A673 (cell line): ENCODE measurements around the gene ACD. TPM values are rescaled to one million over a fixed set of nuclear protein-coding genes. Genes with fewer than 3 reads are reported as not detected.
A peak's percentile ranks its signal among the peaks of the same experiment; 100 is the strongest.

ENCODE experiments used
- BruUV-seq: library from RNA; stranded (reverse); fragments of 400-500 nt; replicated peaks from 2 replicates; lab custom pipeline; 2021; lab: Mats Ljungman, UMichigan
- CTCF ChIA-PET: fragments of 300-600 bp; sonication (Branson Sonifier 250); formaldehyde crosslinking; loops from one replicate; lab custom pipeline; 2022; ENCODE audit warnings: antibody characterized with exemption; lab: Charles Lee
- POLR2A ChIA-PET: fragments of 300-600 bp; sonication (Branson Sonifier 250); formaldehyde crosslinking; loops from one replicate; lab custom pipeline; 2022; ENCODE audit warnings: antibody characterized with exemption; ENCODE audit not compliant: low non-redundant PET; lab: Charles Lee
- DNase-seq: peaks from one replicate; pipeline ENCODE4 v3.0.0-alpha.2; 2015; ENCODE audit warnings: low spot score
- H3K27ac ChIP-seq: fragments of 200-600 bp; sonication (generic); 2 replicates; pipeline ENCODE4 v1.5.1; 2016; ENCODE audit warnings: mixed run types, low read depth, mild to moderate bottlenecking, mixed read lengths, antibody characterized with exemption, low read length; ENCODE audit not compliant: poor library complexity, severe bottlenecking
- H3K27me3 ChIP-seq: fragments of 200-600 bp; sonication (generic); replicated peaks from 2 replicates; pipeline ENCODE4 v1.6.1; 2017; ENCODE audit warnings: mixed run types, low read depth, mild to moderate bottlenecking, mixed read lengths, antibody characterized with exemption, low read length; ENCODE audit not compliant: insufficient read depth, poor library complexity
- H3K36me3 ChIP-seq: fragments of 200-600 bp; sonication (generic); 2 replicates; pipeline ENCODE4 v1.6.1; 2016; ENCODE audit warnings: mixed run types, mild to moderate bottlenecking, mixed read lengths, antibody characterized with exemption, low read length; ENCODE audit not compliant: insufficient read depth, poor library complexity, severe bottlenecking
- H3K4me1 ChIP-seq: fragments of 200-600 bp; sonication (generic); 2 replicates; pipeline ENCODE4 v1.6.1; 2017; ENCODE audit warnings: mixed run types, mild to moderate bottlenecking, mixed read lengths, antibody characterized with exemption, low read length; ENCODE audit not compliant: insufficient read depth, poor library complexity, severe bottlenecking
- H3K4me3 ChIP-seq: fragments of 200-600 bp; sonication (generic); 2 replicates; pipeline ENCODE4 v1.5.1; 2016; ENCODE audit warnings: low read depth, mixed run types, mild to moderate bottlenecking, mixed read lengths, low read length; ENCODE audit not compliant: poor library complexity, severe bottlenecking
- H3K9me3 ChIP-seq: fragments of 200-600 bp; sonication (generic); 2 replicates; pipeline ENCODE4 v1.6.1; 2016; ENCODE audit warnings: mixed run types, low read depth, mild to moderate bottlenecking, mixed read lengths, antibody characterized with exemption, low read length; ENCODE audit not compliant: poor library complexity, severe bottlenecking
- EZH2 ChIP-seq: fragments of 200-600 bp; sonication (generic); IDR thresholded peaks from 2 replicates; pipeline ENCODE4 v1.6.1; 2017; ENCODE audit warnings: borderline replicate concordance, low read depth, mild to moderate bottlenecking, mixed read lengths, antibody characterized with exemption, low read length; ENCODE audit not compliant: poor library complexity, severe bottlenecking
- intact Hi-C: fragments of 100-400 bp; cut with micrococcal nuclease; formaldehyde crosslinking; loops from one replicate; pipeline ENCODE4 v1.10.0; 2022; ENCODE audit not compliant: unreplicated experiment
- total RNA-seq: library from RNA; stranded (reverse); gene quantifications from 2 replicates; pipeline ENCODE4 v1.2.3, GENCODE V29; 2021
- TF ChIP-seq, protein P1 (sequence below): fragments of 300-800, 200-600 bp; sonication (generic); conservative IDR thresholded peaks from 2 replicates; pipeline ENCODE4 v1.5.1; 2017; ENCODE audit warnings: low read depth, mild to moderate bottlenecking, antibody characterized with exemption, low read length, moderate library complexity, mixed read lengths

ACD gene
- total RNA-seq, 1 experiment from 2014 or later = 45.8 TPM

DNA sequence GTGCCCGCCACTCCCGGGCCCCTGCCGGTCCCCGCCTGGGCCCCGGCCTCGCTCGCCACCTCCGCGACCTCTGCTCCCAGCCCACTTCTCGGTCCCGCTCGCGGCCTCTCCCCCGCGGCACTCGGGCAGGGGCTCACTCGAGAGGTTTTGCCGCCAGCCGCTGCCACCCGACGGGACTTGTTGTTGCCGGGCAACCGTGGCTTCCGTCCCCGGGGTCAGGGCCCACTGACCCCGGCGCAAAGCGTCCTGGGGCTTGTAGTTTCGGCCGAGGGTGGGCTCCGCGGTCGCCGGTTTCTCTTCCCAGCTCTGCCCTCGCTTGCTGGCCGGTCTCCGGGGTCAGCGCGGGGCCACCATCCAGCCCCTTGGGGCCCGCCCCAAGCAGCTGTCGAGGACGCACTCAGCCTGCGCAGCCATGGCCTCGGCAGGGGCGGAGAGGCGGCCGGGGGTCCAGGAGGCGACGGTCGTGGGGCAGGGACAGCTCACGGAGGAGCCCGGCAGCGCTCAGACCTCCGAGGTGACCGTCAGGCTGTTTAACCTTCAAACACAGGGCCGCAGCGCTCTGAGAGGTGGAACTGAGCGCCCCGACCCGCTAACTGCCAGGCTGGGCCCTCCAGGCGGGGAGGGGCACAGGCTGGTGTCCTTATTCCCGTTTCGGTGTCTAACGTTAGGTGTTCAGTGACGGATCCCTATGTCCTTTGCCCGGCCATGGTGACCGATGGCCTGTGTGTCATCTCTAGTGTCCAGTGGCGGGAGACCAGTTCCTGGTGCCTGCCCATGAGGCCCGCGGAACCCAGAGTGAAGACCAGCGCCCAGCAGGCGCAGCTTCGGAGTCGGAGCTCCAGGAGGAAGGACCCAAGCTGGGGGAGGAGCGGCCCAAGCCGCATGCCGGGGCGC is 6.7 kb upstream of the ACD start, which contains the start of the genes C16orf86 and ENKD1:
Gene C16orf86 (plus strand): TSS at position 256 of the 894 bp plus-strand sequence. CDS start 157 bp downstream, at position 413.
Gene ENKD1 (minus strand): TSS at position 192 of the 894 bp plus-strand sequence. CDS start 308 bp downstream, outside the sequence.
- DNase-seq = peak; percentile 85
- peak within 1 kb of the TSS; percentile 48 for H3K27ac ChIP-seq
- intact Hi-C loops = loop anchor here (5.0 kb wide), 1 partner anchor 105 kb away; the partner anchor contains the start of gene CTCF
- H3K4me1 ChIP-seq = peaks cover 10% of the 10 kb centered on the region
- no peaks in the 10 kb centered on the region for H3K36me3 ChIP-seq
- no peak for TF ChIP-seq EZH2
- TF ChIP-seq, protein P1, sequence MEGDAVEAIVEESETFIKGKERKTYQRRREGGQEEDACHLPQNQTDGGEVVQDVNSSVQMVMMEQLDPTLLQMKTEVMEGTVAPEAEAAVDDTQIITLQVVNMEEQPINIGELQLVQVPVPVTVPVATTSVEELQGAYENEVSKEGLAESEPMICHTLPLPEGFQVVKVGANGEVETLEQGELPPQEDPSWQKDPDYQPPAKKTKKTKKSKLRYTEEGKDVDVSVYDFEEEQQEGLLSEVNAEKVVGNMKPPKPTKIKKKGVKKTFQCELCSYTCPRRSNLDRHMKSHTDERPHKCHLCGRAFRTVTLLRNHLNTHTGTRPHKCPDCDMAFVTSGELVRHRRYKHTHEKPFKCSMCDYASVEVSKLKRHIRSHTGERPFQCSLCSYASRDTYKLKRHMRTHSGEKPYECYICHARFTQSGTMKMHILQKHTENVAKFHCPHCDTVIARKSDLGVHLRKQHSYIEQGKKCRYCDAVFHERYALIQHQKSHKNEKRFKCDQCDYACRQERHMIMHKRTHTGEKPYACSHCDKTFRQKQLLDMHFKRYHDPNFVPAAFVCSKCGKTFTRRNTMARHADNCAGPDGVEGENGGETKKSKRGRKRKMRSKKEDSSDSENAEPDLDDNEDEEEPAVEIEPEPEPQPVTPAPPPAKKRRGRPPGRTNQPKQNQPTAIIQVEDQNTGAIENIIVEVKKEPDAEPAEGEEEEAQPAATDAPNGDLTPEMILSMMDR = no peak
- BruUV-seq = no TSS peak
- H3K9me3 ChIP-seq = no peaks in the 10 kb centered on the region
- H3K27me3 ChIP-seq = no peaks in the 10 kb centered on the region
- ChIA-PET POLR2A (no interaction called here), CTCF (interaction anchor here (1.1 to 3.8 kb wide), 3 partner anchors 120 to 146 kb away, joined by 3 to 22 read pairs (median 19); no protein-coding TSS in a partner anchor)
- peak within 1 kb of the TSS; percentile 59 for H3K4me3 ChIP-seq

DNA sequence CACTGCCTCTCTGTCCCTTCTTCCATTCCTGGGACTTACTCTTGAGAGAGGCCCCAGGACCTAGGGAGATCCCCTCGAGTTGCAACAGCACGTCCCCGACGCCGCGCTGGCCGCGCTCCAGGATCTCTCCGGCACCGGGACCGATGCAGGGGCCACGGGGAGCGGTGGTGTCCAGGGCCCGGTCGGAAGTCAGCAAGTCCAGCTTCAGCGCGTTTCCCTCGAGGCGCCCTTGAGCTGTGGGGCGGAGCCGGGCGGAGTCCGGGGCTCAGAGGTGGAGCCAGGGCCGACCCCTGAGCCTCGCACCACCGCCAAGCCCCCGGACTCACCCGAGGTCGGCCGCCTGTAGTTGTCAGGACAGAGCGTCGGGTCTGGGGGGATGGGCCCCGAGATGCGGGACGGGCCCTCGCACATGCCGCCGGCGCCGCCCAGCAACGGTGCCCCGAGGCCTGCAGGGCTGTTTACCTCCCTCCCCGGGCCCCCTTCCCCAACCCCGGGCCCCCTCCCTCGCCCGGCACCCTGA is 6.0 kb upstream of the ACD start:
- TF ChIP-seq, protein P1 = no peak
- TF ChIP-seq EZH2 = no peak
- ChIA-PET CTCF (no interaction called here), POLR2A (no interaction called here)
- peaks cover 14% of the 10 kb centered on the region for H3K4me1 ChIP-seq
- peak overlapping the region; percentile 48 for H3K27ac ChIP-seq
- intact Hi-C loops = loop anchor here (5.0 kb wide), 1 partner anchor 104 kb away; the partner anchor contains the start of gene CTCF
- BruUV-seq = no TSS peak
- H3K36me3 ChIP-seq = no peaks in the 10 kb centered on the region
- DNase-seq = no peak
- H3K9me3 ChIP-seq = no peaks in the 10 kb centered on the region
- H3K27me3 ChIP-seq = no peaks in the 10 kb centered on the region
- H3K4me3 ChIP-seq = peak overlapping the region; percentile 59

DNA sequence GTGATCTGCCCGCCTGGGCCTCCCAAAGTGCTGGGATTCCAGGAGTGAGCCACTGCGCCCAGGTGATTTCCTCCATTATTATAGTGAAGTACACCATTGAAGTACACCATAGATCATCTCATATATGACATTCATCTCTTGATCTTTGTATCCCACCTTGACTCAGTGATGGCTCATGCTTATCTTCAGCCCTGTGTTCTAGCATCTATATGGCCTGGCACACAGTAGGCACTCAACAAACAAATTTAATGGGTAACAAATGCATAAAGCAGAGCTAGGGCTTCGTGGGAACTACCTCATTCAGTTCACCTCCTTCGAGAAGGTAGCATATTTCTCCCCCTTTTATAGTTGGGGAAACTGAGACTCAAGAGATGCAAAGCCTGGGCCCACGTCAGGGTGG is 5.5 kb upstream of the ACD start:
- no peak for DNase-seq
- H3K27ac ChIP-seq = peak overlapping the region; percentile 48
- intact Hi-C loops = loop anchor here (5.0 kb wide), 1 partner anchor 103 kb away; the partner anchor contains the start of gene CTCF
- no TSS peak for BruUV-seq
- ChIA-PET CTCF (no interaction called here), POLR2A (no interaction called here)
- H3K4me1 ChIP-seq = peaks cover 16% of the 10 kb centered on the region
- peak overlapping the region; percentile 59 for H3K4me3 ChIP-seq
- TF ChIP-seq, protein P1 = no peak
- no peak for TF ChIP-seq EZH2
- H3K27me3 ChIP-seq = no peaks in the 10 kb centered on the region
- no peaks in the 10 kb centered on the region for H3K9me3 ChIP-seq
- no peaks in the 10 kb centered on the region for H3K36me3 ChIP-seq
